ENCODE data around the gene GPR135.

GPR135 gene

GRCh38 chr14:59422069-59422881 lies 42.9 kb downstream of the GPR135 start:
- no peak for DNase-seq (ENCODE audit: low read depth)

DNA sequence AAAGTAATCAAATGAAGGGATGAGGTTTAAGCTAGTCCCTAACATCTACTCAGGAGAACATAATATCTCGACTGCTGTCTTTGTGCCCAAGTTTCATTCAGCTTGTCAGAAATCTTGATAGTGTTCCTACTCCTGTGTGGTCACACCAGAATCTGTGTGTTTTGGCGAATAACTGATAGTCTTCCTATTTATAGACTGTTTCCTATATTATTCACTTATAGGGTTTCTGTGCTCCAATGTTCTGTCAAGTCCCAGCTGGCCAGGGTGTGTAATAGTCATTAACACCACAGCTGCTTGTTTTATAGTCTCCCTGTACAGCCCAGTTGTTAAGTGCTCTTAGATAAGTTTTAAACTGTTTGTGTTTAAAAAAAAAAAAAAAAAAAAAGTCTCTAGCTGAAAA lies 45.9 kb downstream of the GPR135 start:
- no peak for DNase-seq (ENCODE audit: low read depth)

DNA sequence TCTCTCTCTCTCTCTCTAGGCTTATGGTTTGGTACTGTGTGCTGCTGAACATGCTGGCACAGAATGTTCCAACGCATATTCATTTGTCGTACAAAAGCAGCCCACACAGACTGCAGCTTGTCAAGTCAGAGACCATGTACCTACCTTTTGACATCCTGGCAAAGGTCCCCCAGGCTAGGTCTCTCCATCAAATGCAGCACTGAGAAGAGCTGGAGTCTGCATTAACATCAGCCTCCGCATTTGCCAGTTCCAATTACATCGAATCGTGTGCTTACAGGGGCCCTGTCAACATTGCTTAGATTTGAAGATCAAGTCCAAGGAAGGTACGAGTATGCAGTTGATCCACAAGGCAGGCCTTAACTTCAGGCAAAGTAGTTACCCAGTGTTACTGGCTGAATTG lies 47.9 kb downstream of the GPR135 start:
- no peak for DNase-seq (ENCODE audit: low read depth)

GRCh38 chr14:59415836-59416602 lies 49.2 kb downstream of the GPR135 start:
- no peak for DNase-seq (ENCODE audit: low read depth)

All from activated T-cell treated with anti-CD3 and anti-CD28 coated beads for 48 hours (primary cell).